Fibroblast of skin of scalp (primary cell): ENCODE measurements around the gene TRUB1.
A peak's percentile ranks its signal among the peaks of the same experiment; 100 is the strongest.
"Not testable (repeated sequence)": the region's sequence is repeated elsewhere in the genome, so short reads cannot be mapped to it uniquely, and the experiment has no call there.

Experiments used
- DNase-seq: peaks from one replicate; pipeline ENCODE4 v3.0.0-alpha.2; 2013

TRUB1 gene

DNA sequence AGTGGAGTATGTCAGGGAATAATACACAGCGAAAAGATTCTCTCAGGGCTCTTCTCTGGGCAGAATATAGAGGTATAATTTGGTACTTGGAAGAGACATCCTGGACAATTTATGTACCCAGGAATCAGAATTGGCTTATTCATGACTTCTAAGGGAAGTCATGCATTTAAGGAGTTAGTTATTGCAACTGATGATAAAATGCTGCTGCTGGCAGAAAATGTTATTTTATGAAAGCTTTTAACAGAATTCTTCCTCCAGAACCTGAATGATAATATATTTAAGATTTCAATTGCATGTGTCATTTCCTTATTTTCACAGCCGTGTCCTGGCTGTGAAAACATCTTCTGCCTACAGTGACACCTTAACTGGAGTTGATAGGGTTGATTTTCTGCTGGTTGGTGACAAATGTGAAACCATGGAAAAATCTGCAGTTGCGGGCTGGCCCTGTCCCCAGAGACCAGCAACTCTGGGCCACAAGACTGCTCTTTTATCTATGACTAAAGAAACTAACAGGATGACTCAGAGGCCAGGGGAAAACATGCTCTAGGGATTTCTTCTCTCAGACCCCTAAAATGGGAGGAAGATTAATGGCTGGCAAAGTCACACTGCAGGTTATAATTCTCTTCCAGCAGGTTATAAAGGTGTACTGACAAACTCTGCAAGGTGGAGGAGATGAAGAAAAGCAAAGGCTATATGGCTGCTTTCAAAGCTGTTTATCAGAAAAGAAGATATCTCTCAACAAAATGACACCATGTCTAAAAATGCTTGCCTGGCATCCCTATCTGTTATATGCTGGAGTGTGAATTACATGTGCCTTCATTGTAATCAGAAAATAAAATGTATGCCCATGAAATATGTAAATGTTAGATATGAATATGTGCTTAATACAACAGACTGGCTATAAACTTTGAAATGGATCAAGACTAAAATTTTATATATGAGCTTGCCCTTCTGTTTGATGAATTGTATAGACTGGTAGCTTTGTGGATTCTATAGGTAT is 12.1 kb upstream of the TRUB1 start:
- peak; percentile 82 for DNase-seq

DNA sequence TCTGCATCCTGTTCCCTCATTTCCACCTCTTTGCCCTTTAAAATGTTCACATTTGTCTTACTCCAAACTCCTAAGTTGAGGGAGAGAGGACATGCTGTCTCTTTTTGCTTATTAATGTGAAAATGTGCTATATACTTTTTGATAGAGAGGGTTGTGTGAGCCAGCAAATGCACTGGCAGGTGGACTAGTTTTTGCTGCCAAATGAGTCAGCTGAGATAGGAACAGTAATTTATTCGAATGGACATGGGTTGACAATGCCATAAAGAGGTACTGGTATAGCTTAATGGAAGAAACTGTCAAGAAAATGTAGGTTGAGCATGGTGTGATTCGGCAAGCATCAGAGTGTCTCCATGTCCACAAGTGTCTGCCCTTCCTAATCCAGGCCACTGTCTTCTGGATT is 9.2 kb upstream of the TRUB1 start:
- no peak for DNase-seq

DNA sequence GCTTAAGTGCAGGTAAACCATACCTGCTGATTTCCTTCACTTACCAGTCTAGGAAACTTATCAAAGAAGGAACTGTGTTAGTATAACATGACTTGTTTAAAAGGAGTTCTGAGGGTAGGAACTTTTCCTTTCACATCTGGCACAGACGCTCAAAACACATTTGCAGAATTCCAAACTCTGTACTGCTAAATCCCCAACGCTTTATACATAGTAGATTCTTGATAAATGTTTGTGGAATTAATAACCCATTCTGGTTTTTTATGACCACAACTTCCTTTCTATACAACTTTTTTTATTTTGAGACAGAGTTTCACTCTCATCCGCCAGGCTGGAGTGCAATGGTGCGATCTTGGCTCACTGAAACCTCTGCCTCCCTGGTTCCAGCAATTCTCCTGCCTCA is 7.7 kb upstream of the TRUB1 start:
- peak; percentile 80 for DNase-seq

DNA sequence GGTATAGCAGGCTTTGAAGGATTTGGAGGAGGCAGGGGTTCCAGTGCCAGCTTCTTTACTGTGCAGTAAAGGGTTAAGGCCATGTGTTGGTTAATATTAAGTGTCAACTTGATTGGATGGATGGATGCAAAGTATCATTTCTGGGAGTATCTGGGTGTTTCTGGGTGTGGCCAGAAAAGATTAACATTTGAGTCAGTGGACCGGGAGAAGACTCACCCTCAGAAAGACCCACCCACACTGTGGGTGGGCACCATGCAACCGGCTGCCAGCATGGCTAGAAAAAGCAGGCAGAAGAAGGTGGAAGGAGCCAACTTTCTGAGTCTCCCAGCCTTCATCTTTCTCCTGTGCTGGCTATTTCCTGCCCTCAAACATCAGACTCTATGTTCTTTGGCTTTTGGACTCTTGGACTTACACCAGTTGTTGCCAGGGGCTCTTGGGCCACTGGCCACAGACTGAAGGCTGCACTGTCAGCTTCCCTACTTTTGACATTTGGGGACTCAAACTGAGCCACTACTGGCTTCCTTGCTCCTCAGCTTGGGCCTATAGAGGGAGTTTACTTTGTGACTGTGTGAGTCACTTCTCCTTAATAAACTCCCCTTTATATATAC is 6.8 kb upstream of the TRUB1 start:
- no peak for DNase-seq

DNA sequence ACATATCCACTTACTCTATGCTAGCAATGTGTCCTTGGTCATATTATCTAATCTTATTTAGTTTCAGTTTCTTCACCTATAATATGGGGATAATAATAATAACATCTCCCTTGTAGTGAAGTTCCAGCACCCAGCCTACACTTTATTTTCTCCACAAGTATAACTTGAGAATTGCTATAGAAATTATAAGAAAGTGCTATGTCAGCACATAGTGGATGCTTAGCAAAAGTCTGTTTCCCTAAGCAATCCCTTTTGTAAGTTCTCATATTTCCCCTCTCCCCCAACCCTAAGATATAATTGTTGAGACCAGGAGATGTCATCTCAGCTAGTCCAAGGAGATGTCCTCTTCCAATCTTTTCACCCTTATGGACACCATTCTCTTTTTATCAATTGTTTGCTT is 5.8 kb upstream of the TRUB1 start:
- DNase-seq = no peak

- DNase-seq = no peak
These were observed 5.0 kb upstream of the TRUB1 start for GRCh38 chr10:114932945-114933344.

- peak; percentile 22 for DNase-seq
These were observed 4.4 kb upstream of the TRUB1 start for GRCh38 chr10:114933588-114933987.

GRCh38 chr10:114933995-114934394 is 4.0 kb upstream of the TRUB1 start:
- not testable (repeated sequence) for DNase-seq

- no peak for DNase-seq
These were observed 830 bp downstream of the TRUB1 start for GRCh38 chr10:114938856-114939193.

- peak; percentile 12 for DNase-seq
These were observed 2.7 kb downstream of the TRUB1 start for GRCh38 chr10:114940735-114941134.

DNA sequence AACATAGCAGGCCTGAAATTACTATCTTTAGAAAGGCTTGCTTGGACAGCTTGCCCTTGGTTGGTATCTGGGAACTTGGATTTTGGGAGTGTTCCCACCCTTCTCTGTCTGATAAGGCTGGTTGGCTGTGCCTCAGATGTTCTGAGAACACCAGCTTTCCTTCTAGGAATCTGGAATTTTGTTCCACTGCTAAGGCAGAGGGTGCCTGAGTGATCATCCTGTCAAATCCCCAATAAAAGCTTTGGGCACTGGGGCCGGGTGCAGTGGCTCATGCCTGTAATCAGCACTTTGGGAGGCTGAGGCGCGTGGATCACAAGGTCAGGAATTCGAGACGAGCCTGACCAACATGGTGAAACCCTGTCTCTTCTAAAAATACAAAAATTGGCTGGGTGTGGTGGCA is 5.0 kb downstream of the TRUB1 start:
- no peak for DNase-seq

- no peak for DNase-seq
These were observed 15.1 kb downstream of the TRUB1 start for GRCh38 chr10:114953047-114953446.

DNA sequence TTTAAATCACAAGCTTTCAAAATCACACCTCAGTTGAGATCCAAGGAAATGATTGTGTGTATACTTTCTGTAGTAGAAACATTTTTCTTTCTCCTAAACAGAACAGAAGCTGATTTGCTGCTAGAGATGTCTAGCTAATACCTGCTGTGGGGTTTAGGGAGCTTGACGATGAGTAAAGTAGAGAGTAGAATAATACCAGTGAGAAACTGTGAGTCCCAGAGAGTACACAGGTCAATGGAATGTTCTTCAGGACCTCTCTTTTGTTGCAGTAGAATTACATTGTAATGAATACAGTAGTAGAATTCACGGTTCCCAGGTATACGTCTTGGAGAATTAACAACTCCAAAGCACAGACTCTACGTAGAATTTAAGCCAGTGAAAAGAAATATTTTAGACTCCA is 18.0 kb downstream of the TRUB1 start:
- no peak for DNase-seq

GRCh38 chr10:114956466-114956865 is 18.5 kb downstream of the TRUB1 start:
- peak; percentile 49 for DNase-seq

GRCh38 chr10:114957122-114957521 is 19.1 kb downstream of the TRUB1 start:
- no peak for DNase-seq

DNA sequence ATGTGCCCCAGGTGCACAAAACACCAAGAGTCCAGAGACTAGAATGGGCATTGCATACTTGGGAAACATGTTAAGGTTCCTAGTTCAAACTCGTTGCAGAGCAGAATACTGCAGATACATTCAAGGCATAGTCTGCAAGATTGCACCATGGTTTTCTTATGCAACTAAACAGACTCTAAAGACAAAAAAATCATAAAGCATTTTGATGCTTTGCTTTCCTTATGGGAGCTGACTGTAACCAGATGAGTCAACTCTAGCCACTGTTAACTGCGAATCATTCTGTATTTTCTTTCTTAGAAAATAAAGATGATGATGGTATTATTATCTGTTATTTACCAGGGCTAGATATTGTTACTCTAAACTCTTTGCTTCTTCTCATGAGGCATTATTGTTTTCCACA is 19.7 kb downstream of the TRUB1 start:
- no peak for DNase-seq

- DNase-seq = no peak
These were observed 24.4 kb downstream of the TRUB1 start for GRCh38 chr10:114962441-114962840.

DNA sequence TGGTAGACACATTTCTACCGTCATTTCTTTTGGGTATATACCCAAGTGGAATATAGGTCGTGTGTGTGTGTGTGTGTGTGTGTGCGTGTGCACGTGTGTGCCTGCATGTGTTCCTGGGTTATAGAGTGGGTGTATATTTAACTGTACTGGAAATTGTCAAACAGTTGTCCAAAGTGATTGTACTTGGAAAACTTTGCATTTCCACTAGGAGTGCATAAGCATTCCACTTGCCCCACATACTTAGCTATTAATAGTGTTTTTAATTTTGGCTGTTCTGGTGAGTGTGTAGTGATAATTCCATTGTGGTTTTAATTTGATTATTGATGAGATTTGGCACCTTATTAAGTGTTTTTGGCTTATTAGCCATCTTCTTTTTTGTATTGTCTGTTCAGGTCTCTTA is 25.9 kb downstream of the TRUB1 start:
- no peak for DNase-seq

DNA sequence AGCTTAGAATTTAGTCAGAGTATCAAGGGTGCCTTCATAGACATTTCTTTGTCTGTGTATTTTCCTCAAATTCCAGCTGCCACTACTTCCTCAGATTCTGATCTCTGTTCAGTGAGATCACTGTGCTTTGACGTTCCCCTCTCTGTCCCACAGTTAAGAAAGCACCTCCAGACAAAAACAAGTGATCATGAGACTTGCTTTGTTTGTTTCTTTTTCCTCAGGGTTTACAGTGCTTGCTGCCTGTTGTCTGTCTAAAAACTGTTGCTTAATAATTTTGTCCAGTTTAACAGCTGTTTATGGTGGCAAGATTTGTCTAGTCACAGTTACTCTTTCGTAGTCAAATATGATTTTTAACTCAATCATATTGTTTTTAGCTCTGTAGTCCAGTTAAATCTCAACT is 29.1 kb downstream of the TRUB1 start:
- DNase-seq = no peak

GRCh38 chr10:114970515-114970914 is 32.5 kb downstream of the TRUB1 start:
- DNase-seq = no peak

- DNase-seq = no peak
These were observed 35.3 kb downstream of the TRUB1 start for GRCh38 chr10:114973306-114973705.

- DNase-seq = no peak
These were observed 36.0 kb downstream of the TRUB1 start for GRCh38 chr10:114973997-114974396.

DNA sequence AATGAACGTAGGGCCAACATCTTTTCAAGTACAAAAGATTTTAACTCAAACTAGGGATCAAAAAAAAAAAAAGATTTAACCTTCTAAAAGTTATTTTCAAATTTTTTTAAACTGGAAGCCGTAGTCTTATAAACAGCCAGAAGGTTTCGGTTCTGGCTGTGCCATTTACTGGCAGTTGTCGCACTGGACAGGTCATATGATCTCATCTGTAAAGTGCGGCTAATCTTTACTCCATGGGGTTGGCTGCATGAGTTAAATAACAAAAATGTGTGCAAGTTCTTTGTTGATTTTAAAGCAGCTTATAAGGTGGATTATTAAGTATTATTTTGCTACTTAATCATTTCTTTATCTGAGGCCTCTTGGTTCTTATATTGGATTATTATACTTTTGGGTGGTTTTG is 36.6 kb downstream of the TRUB1 start:
- no peak for DNase-seq

GRCh38 chr10:114975091-114975490 is 37.1 kb downstream of the TRUB1 start:
- no peak for DNase-seq
